HG03159 (cell line): Measurements from ENCODE around the gene RILPL2.
"Not testable (repeated sequence)": the region's sequence is repeated elsewhere in the genome, so short reads cannot be mapped to it uniquely, and the experiment has no call there.

Experiments used
- ATAC-seq: cut with Tn5 transposase; IDR thresholded peaks from one replicate; pipeline ENCODE4 v1.9.1; 2021; ENCODE audit warnings: mild to moderate bottlenecking, moderate library complexity; ENCODE audit not compliant: unreplicated experiment

Gene RILPL2

GRCh38 chr12:123436017-123436964 is at the start of gene RILPL2:
Gene RILPL2, minus strand, starts transcription at chr12:123436684. Its CDS starts 264 bp downstream, at chr12:123436420.
- peak; percentile 79 for ATAC-seq

GRCh38 chr12:123485756-123486155 is 49.3 kb upstream of the RILPL2 start:
- no peak for ATAC-seq

DNA sequence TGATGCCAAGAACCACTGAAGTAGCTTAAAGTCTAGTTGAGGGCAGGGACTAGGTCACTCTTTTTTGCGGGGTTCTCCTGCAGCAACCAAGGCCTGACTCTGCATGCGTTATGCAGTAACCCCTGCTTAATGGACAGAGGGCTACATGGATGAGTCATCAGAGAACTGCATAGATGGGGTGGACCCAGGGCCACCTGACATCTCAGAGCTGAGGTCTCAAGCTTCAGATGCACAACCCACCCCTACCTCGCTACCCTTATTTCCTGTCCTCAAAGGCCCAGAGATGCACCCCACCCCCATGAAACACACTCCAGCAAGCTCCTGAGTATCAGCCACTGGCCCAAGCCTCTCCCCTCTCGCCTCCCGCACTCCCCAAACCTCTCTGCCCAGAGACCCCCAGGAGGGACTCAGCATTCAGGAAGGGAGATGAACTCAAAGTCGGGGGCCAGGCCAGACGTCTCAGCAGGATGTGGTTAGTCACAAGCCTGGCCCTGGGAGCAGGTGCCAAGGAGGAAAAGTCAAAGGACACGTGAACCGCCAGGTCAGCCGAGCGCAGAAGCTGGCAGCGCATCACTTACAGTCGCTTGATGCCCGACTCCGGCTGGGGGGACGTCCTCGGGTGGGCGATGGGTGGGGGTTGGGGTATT is 47.2 kb upstream of the RILPL2 start:
- ATAC-seq: no peak

- no peak for ATAC-seq
Measured at GRCh38 chr12:123482876-123483275, 46.4 kb upstream of the RILPL2 start.

DNA sequence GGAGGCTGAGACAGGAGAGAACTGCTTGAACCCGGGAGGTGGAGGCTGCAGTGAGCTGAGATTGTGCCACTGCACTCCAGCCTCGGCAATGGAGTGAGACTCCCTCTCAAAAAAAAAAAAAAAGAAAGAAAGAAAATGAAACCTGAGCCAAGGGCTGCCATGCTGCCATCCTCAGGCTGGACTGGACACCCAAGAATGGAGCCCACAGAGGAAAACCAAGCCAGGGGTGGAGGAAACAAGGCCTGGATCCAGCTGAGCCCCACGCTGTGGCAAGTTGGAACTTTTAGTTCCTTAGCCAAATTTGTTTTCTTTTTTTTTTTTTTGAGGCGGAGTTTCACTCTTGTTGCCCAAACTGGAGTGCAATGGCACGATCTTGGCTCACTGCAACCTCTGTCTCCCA is 44.8 kb upstream of the RILPL2 start:
- not testable (repeated sequence) for ATAC-seq

- no peak for ATAC-seq
Measured at GRCh38 chr12:123479442-123480180, 43.1 kb upstream of the RILPL2 start.

DNA sequence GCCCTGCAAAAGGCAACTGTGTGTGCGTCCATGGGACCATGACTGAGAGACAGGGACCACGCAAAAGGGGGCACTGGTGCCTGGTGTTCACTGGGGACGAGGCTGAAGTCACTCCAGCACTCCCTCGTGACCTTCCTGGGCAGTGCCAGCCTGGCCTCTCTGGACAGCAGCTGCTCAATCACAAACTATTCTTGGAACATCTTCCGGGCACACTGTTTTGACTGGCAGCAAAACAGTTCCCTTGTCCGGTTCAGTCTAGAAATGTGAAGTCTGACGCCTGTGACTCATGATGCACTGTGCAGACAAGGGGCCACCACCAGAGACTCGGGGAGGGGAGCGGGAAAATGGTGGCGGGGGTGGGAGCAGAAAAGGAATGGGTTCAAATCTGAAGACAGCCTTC is 42.3 kb upstream of the RILPL2 start:
- no peak for ATAC-seq

- ATAC-seq: no peak
Measured at GRCh38 chr12:123478069-123478468, 41.6 kb upstream of the RILPL2 start.

DNA sequence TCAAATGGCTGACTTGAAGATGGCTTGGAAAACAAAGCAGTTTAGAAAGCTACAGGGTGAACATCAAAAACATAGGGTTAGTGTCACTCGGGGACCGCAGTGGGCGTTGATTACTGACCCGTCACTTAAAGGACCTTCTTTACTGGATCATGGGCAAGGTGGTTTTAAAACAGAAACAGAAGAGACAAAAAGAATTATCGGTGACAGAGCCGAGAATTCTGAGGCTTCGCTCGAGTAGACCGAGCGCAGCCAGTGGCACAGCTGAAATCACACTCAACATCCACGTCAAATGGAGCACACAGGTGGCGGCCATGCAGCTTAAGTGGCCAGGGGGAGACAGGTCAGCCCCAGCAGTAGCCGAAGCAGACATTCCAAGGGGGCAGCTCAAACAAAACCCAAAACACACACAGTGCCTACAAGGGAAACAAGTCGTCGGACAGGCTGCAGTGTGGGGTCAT is 38.8 kb upstream of the RILPL2 start:
- no peak for ATAC-seq

DNA sequence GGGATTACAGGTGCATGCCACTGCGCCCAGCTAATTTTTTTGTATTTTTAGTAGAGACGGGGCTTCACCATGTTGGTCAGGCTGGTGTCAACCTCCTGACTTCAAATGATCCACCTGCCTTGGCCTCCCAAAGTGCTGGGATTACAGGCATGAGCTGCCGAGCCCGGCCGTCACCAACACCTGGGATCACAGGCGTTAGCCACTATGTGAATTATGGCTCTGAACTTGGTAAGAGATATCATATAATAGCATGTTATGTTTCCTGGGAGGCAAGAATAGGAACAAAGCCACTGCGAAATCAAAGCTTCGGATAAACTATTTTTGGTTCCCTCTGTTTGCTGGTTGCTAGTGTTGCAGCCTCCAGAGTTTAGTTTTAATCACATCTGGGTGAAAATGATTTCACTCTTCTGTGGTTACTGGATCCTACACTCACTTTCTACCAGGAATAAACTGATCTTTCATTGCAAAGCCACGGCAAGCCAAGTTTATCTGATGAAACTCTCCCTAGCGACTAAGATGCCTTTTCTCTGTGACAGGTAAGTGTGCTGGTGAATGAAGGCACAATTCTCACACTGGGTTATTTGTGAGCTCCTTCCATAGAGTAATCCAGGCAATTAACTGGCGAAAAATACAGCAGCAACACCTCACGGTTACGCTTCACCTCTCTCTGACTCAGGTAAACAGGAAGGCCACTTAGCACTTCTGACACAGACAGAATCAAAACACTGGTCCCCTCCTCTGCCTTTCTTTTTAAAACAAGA is 38.2 kb upstream of the RILPL2 start:
- ATAC-seq: no peak

DNA sequence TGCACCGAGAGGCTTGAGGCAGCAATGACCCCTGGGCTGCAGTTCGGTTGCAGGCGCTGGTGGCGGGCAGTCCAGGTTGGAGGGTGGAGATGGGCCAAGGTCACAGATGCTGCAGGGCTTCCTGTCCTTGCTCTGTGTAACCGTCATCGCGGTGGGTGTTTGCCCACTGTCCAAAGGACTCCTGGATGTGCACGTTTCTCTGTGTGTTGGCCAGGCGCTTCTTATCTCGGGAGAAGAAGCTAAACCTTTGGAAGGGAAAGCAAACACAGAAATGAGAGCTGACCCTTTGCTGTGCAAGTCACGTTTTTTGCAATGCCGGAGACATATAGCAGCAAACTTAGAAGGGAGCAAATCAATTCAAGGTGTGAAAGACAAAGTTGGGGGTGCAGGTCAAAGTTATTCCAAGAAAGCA is 36.0 kb upstream of the RILPL2 start:
- no peak for ATAC-seq

DNA sequence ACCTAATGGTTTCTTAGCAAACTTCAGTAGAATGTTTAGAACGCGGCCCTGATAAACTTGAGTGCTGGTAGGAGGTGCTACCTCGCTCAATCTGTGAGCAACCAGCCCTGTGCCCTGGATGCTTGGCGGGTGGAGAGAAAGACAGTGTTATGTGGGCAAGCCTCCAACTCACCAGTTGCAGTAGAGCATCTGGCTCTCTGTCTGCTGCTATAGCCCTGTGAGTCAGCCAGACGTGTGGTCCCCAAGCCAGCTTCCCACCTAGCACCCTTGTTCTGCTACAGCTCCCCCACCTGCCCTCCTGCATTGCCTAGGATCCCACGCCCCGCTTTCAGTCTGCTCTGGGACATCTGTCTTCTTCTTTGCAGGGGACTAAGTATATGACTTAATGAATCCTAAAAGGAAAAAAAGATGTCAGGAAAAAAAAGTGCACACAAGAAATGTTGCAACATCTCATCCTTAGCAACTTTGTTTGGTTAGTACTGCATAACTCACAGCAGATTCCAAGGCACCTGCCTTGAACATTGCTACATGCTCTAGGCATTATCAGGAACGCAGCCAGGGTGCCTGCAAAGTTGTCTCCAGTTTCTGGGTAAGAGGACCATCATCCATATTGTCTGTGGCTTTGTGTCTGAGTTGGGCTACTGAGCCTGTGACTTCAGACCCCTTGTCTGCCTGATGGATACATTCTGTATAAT is 35.0 kb upstream of the RILPL2 start:
- ATAC-seq: no peak

DNA sequence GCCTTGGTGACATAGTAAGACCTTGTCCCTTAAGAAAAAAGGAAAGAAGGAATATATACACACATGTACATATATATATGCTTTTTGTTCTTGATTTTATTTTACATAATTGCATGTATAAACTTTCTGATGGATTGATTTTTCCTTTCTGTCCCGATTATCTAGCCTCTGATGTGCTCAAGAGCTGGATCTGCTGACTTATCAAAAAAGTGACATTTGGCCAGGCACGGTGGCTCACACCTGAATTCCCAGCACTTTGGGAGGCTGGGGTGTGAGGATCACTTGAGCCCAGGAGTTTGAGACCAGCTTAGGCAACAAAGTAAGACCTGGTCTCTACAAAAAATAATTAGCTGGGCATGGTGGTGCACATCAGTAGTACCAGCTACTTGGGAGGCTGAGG is 33.5 kb upstream of the RILPL2 start:
- no peak for ATAC-seq

- ATAC-seq: no peak
Measured at GRCh38 chr12:123468786-123469185, 32.3 kb upstream of the RILPL2 start.

- ATAC-seq: no peak
Measured at GRCh38 chr12:123465084-123465483, 28.6 kb upstream of the RILPL2 start.

DNA sequence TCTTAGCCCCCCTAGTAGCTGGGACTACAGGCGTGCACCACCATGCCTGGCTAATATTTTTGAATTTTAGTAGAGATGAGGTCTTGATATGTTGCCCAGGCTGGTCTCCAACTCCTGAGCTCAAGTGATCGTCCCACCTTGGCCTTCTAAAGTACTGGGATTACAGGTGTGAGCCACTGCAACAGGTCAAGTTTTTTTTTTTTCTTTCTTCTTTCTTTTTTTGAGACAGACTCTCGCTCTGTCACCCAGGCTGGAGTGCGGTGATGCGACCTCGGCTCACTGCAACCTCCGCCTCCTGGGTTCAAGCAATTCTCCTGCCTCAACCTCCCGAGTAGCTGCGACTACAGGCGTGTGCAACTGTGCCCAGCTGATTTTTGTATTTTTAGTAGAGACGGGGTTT is 26.7 kb upstream of the RILPL2 start:
- not testable (repeated sequence) for ATAC-seq

DNA sequence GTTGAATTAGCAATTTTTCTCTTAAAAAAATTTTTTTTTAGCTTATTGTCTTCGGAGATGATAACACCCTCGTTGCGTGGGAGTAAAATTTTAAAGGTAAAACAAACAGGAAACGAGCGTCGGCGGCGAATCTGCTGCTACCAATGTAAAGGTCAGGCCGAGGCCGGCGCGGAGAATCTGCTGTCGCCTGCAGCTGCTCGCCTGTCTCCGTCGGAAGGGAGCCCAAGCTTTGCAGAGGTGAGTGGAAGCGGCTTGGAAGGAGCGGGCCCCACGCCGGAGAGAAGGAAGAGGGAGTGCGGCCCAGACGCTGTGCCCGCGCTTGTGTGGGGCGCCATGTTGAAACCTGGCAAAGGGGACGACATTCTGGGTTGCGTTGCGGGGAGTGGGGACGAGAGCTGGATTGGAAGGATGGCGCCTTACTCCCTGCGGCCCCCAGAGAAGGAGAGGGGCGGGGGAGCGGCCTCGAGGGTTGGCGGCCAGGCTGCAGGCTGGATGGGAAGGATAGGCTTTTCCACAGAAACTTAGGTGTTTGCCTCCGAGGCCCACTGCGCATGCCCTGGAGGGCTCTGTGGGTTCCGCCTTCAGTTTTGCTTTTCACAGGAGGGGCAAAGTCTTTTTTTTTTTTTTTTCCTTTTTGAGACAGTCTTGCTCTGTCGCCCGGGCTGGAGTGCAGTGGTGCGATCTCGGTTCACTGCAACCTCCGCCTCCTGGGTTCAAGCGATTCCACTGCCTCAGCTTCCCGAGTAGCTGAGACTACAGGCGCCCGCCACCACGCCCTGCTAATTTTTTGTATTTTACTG is 21.7 kb upstream of the RILPL2 start, which contains the start of gene SNRNP35:
SNRNP35 (plus strand) TSS at position 160 of the 800 bp plus-strand sequence. CDS start 7,402 bp downstream, outside the sequence.
- peak; percentile 66 for ATAC-seq

DNA sequence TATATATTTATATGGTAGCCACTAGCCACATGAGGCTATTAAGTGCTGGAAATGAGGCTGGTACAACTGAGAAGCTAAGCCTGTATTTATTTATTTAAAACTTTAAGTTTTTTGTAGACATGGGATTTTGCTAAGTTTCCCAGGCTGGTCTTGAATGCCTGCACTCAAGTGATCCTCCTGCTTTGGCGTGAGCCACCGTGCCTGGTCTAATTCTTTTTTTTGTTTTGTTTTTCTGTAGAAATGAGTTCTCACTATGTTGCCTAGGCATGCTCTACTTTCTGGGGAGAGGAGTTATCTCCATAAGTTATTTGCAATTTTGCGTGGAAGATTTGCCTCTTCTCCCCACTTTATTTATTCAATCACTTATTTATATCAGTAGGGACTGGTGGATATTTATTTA is 16.7 kb upstream of the RILPL2 start:
- ATAC-seq: no peak

GRCh38 chr12:123452276-123452550 is 15.7 kb upstream of the RILPL2 start:
- not testable (repeated sequence) for ATAC-seq
